Smooth muscle cell of the brain vasculature (primary cell): Measurements from ENCODE around the gene C1orf21.

Source experiments
- DNase-seq: peaks from one replicate; pipeline ENCODE4 v3.0.0-alpha.2; 2012; ENCODE audit warnings: low read depth, low spot score

C1orf21 gene

DNA sequence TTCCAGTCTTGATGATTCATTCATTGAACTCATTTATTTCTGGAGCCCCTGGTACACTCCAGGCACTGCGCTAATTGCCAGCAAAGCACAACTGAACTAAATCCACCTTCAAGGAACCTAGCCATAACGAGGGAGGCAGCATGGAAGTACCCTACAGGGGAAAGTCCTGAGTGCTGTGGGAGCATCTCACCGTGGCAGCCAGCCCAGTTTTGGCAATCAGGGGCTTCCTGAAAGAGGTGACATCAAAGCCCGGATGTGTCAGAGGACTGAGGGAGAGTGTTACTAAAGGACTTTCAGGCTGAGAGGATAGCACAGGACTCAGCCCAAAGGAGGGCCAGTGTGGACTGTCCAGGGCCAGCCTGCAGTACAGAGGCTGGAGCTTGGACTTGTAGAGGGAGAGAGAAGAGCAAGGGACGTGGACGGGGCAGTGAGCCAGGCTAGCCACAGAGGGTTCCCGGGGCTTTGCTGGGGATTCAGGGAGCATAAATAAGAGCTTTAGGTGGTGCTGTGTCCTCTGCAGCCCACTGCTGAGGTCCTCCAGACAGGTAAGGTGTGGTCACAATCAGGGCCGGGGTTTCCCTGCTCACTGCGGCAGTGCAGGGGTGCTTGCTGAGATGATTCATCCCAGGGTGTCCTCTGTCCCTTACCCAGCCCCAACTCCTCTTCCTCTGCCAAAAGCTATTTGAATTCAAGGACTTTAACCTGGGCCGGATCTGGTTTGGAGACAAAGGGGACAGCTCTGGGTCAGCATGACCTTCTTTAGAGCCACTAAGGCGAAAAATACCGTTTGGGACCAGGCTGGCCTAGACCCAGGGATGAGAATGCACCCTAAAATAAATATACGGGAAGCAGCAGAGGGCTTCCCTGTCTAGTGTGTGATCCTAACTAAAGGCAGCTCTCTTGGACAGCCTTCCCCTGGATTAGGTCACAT, 239.5 kb downstream of the C1orf21 start:
- DNase-seq = no peak

DNA sequence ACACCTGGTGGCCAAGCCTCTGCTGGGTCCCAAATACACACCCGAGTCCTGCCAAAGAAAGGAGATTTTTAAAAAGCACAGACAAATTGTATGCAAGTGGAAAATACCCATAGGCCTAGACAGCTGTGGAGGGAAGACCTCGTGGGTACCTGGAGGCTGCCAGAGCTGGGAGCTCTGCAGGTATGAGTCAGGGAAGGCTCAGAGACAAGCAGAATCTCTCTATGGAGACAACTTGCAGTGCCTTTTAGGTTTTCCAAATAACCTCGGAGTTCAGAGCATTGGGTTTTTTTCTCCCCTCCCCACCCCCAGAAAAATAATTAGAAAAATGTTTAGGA, 240.1 kb downstream of the C1orf21 start:
- no peak for DNase-seq

DNA sequence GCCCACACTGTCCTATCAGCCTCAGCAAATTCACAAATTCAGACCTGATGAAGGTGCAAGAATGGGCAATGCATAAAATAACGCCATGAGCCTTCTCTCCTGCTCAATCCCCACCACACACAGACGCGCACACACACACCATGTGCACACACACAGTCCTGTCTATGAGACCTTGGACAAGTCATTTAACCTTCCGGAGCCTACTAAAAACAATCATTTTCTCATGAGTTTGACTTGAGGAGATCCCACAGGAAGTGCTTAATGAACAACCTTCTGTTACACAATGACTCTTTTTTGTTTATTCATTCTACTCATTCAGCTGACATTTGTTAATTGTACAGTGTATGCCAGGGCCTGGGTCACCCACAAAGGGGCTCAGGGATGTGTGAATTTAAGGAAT, 242.4 kb downstream of the C1orf21 start:
- no peak for DNase-seq

DNA sequence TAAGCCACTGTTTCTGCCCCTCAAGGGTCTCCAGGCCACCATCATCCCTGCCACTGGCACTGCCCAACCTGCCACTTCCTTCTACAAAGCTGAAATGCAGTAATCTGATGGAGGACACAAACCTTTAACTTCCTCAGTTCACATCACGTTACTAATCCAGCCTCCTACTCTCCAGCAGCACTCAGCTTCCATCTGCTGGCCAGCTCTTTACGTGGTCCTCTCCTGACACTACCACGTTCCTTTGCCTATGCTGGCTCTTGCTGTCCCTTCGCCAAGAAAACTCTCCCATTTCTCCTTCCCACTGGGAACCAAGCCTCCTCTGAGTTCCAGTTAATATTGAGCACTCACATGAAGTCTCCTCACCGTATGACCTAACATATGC, 243.8 kb downstream of the C1orf21 start:
- DNase-seq = no peak

DNA sequence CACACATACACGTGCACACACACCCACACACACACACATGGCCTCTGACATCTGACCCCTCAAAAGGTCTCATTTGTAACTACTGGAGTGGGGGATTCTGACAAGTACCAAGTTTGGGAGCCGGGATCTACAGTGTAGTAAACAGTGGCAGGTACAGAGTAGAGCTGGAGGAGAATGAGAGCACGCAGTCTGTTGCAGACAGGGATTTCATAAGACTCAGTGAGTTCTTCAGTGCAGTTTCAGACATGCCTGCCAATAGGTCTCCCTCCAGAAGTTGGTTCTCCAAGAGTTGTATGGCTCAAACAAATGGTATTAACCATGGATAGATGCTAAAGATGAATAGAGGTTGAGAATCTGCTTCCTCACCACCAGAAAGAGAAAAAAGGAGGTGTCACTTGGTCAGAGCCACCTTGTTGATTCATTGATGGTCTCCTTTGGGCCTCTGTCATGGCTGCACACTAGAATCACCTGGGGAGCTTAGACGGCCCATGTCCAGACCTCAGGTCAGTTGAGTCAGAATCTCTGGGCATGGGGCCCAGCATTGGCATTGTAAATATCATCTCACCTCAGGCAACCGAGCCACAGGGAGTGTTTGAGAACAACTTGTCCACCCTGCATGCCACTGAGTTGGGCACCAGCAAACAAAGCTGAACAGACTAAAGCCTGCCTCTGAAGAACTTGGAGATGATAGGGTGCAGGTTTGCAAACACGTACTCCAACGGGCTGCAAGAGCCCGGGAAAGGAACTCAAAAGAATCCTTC, 245.8 kb downstream of the C1orf21 start:
- DNase-seq = no peak

DNA sequence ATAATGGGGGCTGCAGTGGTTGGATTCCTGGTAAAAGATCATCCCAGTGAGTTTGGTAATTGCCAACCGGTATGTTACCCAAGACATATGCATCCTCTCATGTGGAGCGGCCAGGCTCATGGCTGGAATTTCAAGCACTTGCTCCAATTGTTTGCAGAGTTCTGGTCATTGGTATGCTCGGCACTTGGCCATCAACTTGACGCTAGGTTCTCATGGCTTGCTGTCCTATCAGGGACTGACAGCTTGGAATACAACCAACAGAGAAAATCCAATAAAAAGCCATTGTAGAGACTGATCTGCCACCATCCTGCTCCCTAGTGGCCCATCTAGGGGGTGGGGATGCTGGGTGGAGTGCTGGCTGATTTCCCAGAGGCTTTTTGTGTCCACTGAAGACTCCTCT, 247.0 kb downstream of the C1orf21 start:
- no peak for DNase-seq

DNA sequence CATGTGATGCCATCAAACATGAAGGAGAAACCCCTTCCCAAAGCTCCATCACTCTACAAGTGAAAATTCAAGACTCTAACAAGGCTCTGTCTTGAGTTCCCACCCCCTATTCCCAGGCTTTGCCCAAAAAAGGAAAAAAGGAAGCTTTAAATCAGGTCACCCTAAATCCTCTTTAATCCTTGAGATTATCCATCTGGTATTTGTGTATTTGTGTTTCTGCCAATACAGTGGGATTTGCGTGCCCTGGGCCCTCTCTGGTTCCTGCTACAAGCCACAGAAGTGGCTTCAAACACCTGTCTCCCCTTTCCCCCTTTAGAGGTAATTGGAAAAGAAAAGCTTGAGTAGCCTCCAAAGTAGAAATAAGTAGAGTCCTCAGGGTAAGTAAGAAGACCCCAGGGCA, 247.5 kb downstream of the C1orf21 start:
- DNase-seq = no peak

DNA sequence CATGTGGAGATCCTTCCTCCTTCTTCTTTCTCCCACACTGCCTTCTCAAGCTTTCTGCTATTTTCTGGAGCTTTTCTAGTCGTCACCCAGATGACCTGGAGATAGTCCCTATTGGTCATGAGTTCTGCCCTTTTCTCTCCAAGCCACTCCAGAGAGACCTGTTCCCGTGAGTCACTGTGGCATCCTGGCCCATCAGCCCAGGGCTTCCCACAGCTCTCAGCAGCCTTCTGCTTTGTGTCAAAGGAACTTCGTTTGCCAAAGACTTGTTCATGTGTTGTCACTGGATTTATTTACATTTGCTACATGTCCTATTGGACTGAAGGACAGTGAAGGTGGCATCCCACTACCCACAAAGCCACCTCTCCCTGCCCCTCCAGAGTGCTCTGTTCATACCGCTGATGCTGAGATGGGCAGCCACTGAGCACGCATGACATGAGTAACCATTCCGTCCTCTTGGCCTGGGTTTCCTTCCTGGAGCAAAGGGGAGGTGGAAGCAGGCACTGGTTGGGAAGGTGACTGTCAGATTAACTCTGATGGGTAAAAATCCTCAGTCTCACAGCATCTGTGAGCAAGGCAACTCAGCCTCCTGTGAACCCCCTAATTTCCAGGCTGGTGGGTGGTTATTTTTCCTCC, 248.6 kb downstream of the C1orf21 start:
- DNase-seq = no peak

DNA sequence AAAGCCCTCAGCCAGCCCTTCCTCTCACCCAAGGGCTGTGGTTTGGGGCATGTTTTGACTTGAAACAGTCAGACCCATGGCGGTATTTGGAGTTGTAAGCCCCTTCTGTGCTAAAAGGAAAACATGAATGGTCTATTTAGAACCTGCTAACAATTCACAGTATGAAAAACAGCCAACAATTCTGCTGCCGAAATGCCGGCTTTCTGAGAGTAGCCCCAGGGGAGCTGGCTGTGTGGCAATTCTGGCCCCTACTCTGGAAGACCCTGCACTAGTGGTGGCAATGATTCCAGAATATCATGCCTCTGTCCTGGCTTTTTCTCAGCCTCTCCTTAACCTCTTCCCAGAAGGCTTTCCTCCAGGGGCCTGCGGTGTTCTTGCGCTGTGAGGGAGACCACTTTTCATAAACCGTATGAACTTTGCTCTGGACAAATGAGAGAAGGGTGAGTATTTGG, 249.2 kb downstream of the C1orf21 start:
- no peak for DNase-seq

DNA sequence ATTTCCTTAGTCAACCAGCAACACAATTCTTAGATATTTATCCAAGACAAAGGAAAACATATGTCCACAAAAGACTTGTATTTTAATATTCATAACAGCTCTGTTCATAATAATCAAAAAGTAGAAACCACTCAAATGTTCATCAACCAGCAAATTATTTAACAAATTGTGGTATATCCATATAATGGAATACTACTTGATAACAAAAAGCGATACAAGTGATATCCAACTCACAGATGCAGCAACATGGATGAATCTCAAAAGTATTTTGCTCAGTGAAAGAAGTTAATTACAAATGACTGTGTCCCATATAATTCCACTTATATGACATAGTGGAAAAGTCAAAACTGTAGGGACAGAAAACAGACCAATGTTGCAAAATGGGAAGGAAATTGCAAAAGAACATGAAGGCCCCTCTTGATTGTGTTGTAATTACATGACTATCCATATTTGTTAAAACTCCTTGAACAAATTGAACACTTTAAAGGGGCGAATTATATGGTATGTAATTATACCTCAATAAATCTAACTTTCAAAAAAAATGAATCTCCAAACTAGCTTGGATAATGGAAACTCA, 250.9 kb downstream of the C1orf21 start:
- DNase-seq = no peak

DNA sequence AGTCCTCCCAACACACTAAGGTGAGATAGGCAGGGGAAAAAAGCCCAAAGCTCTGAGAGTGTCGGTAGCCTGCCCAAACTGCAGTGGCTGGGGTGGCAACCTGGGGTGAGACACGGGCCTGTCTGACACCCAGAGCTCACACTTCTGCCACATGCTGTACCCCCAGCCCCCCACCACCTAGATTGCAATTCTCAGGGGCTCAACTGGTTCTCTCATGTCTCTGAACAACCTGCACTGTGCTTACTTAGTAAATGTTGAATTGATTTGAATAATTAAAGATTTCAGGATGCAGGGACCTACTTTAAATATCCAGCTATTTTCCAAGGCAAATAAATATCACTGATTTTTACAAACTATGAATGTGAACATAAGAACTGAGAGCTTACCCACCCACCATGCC, 252.4 kb downstream of the C1orf21 start:
- no peak for DNase-seq

DNA sequence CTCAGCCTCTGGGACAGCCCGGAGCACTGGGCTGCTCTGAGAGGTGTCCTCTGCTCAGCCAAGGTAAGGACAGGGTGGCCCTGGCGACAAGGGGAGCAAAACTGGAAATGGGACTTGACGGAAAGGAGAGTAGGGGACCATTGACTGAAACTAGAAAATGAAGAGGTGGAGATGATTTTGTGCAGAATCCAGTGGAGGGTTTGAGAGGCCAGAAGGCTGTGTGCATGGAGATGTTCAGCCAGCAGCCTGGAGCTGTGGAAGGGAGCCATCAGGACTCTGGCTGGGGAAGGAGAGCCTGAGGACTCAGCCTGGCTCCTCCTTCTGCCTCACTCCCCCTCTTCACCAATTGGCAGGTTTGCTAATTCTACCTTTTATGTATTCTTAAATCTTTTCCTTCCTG, 253.7 kb downstream of the C1orf21 start:
- DNase-seq = no peak

DNA sequence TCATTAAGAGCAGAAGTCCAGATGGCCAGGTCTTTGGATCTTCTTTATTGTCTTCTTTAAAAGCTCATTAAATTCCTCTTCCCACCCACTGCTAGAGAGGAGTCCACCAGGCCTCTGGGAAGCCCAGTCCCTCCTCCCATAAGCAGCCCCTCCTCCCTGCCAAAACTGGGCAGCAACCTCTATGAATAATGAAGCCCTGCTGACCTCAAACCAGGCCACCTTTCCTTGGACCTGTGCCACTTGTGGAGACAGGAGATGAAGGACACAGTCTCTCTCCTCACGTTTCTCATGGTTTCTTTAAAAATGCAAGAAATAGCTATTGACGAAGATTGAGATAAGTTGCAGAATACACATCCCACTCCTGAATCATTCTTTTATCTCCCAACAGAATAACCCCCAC, 255.1 kb downstream of the C1orf21 start:
- no peak for DNase-seq

DNA sequence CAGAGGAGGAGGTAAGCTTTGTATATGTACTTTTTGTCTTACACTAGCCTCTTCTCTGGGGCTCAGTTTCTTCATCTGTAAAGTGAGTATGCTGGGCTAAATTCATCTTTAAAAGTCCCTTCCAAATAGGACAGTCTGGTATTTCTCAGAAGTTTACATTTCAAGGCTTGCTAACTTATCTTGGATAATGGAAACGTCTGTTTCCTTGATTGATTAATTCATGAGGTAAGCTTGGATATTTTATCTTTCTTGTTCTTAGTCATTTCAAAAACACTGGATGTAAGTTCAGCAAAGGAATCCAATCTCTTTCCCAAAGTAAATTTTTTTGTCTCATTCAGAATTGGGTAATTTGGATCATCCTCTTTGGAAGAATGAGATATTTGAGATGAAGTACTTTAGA, 256.8 kb downstream of the C1orf21 start:
- DNase-seq = no peak

DNA sequence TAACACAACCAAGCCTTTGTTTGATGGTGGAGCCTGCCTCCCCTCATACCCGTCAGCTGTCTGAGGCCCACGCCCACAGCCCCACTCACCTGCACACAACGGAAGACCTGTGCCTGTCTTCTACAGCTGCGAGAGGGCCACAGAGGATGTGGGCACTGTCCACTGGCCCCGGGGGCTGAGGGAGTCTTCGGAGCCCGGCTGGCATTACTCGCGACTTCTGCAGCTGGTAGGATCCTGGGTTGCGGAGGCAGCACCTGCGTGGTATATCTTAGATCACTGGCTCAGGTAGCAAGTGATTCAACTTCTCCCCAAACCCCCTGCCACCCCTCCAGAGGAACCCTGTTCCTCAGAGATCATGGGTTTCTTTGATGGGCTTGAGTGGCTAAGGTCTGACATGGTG, 257.9 kb downstream of the C1orf21 start:
- no peak for DNase-seq

DNA sequence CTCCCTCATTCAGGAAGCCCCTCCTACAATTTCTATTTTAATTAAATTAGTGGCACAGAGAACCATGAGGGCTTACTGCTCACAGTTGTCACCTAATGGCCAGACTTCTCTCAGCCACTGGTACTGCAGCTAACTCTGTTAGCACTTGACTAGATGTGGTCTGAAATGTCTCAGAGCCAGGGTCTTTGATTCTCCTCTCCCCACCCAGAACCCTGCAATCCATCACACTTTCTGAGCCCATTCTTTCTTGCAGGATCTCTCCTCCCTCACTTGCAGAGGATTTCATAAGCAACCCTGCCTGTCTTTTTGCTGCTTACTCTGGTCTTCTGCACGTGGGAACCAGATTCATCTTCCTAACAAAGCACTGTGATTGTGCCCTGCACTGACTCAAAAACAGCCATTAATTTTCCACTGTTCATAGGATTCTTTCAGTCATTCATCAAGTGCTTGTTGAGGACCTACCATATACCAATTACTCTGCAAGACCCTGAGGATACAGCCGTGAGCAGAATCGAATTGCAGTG, 259.4 kb downstream of the C1orf21 start:
- no peak for DNase-seq

DNA sequence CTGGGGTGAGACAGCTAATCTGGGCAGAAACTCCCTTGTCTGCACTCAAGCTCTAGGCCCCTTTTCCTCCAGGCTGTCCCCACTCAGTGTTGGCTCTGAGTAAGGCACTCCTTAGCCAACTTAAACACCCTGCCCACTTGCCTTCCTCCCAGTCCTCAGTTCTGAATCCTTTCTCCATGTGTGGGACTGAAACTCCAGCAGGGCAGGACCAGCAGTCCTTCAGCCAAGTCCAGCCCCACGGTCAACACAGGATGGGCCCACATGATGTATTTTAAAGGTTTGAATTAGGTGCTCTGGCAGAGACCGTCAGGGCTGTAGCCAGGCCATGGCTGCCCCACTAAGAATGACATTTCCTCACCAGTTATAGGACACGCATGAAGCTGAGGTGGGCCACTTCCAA, 260.0 kb downstream of the C1orf21 start:
- DNase-seq = no peak

DNA sequence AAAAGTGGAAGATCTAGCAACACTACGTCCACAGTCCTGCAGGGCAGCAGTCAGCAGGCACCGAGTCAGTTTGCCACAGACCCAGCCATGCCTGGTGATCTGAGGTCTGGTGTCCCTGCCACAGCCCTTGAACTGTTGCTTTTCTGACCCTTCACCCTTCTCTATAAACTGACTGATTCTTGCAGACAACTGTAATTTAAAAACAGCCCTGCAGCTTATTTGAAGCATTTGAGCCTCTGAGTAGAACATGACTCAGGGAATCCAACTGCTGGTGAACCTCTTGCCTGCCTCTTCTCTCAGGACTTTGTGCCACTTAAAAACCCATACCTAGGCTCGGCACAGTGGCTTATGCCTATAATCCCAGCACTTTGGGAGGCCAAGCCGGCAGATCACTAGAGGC, 260.6 kb downstream of the C1orf21 start:
- DNase-seq = no peak

DNA sequence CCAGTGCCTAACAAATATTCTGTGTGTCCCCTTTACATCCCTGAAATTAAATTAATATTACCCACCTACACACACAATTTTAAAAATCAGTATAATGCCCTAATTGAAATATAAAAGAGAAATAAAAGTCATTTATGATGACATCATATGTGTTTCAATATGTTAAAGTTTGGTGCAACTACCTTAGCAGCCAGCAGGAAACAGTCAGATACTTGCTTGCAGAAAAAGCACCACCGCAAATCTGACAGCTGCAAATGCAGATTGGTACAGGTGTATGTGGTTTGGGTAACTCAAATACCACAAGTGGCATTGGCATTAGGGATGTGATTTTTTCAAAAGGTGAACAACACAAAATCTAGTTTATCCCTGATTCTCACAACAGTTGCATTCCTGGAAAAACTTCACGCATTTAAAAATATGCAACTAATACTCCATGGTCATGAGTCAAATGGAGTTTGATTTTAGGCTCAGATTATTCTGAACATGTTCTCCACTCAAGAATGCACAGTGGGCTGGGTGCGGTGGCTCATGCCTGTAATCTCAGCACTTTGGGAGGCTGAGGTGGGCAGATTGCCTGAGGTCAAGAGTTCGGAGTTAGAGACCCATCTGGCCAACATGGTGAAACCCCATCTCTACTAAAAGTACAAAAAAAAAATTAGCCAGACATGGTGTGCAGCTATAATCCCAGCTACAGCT, 261.5 kb downstream of the C1orf21 start:
- DNase-seq = no peak

DNA sequence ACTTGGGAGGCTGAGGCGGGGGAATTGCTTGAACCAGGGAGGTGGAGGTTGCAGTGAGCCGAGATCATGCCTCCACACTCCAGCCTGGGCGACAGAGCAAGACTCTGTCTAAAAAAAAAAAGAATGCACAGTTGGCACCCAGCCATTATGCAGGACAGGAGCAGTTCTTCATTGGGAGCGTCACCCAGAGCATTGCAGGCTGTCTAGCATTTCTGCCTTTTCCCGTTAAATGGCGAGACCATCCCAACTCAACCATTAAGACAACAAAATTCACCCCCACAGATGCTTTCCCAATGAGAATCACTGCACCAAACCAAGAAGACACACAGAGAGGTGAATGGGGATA, 262.0 kb downstream of the C1orf21 start:
- DNase-seq = no peak

DNA sequence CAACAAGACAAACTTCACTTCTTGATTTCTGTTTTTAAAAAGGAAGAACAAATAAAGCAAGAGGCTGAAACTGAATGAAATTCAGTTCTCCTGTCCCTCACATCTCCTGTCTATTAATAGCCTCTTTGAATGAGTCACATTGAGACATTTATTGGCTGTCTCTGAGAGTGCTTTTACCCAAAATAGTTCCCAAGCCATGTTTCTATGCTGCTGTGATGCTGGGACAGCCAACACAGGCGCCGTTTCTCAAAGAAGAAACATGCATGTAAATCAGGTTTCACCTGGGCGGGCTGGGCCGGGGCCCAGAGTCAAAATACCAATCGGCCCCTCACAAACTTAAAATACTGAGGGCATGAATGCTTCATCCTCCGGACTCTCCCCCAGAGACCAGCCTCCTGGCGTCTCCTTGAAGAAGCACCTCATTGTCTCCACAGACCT, 262.6 kb downstream of the C1orf21 start:
- no peak for DNase-seq
